NCI-H1417 treated with DMSO at 0.1 percent for 48 hours (cell line): Measurements from ENCODE around the gene IGF2BP2.

Experiments
- DNase-seq: peaks from one replicate; lab custom pipeline; 2025; lab: John Stamatoyannopoulos, UW

IGF2BP2 gene

GRCh38 chr3:185733980-185734724 lies 90.7 kb downstream of the IGF2BP2 start:
- peak; percentile 31 for DNase-seq

- no peak for DNase-seq
These were observed 92.1 kb downstream of the IGF2BP2 start for GRCh38 chr3:185732782-185733181.

GRCh38 chr3:185730550-185730949 lies 94.3 kb downstream of the IGF2BP2 start:
- DNase-seq = no peak

GRCh38 chr3:185729337-185730055 lies 95.3 kb downstream of the IGF2BP2 start:
- DNase-seq = no peak

- no peak for DNase-seq
These were observed 96.1 kb downstream of the IGF2BP2 start for GRCh38 chr3:185728630-185729336.

- no peak for DNase-seq
These were observed 97.0 kb downstream of the IGF2BP2 start for GRCh38 chr3:185727873-185728272.

- no peak for DNase-seq
These were observed 98.4 kb downstream of the IGF2BP2 start for GRCh38 chr3:185726254-185726967.

- no peak for DNase-seq
These were observed 100.1 kb downstream of the IGF2BP2 start for GRCh38 chr3:185724761-185725160.

GRCh38 chr3:185724251-185724650 lies 100.6 kb downstream of the IGF2BP2 start:
- DNase-seq = no peak

GRCh38 chr3:185722881-185723280 lies 102.0 kb downstream of the IGF2BP2 start:
- DNase-seq = no peak

- no peak for DNase-seq
These were observed 102.9 kb downstream of the IGF2BP2 start for GRCh38 chr3:185721970-185722369.

GRCh38 chr3:185720326-185720725 lies 104.5 kb downstream of the IGF2BP2 start:
- no peak for DNase-seq

- no peak for DNase-seq
These were observed 105.9 kb downstream of the IGF2BP2 start for GRCh38 chr3:185718736-185719593.

GRCh38 chr3:185717627-185718402 lies 107.0 kb downstream of the IGF2BP2 start:
- DNase-seq = no peak

GRCh38 chr3:185717121-185717520 lies 107.7 kb downstream of the IGF2BP2 start:
- no peak for DNase-seq

- no peak for DNase-seq
These were observed 108.3 kb downstream of the IGF2BP2 start for GRCh38 chr3:185716436-185717108.

- DNase-seq = no peak
These were observed 109.8 kb downstream of the IGF2BP2 start for GRCh38 chr3:185715091-185715490.

GRCh38 chr3:185714085-185714484 lies 110.8 kb downstream of the IGF2BP2 start:
- DNase-seq = no peak

GRCh38 chr3:185713015-185713414 lies 111.8 kb downstream of the IGF2BP2 start:
- no peak for DNase-seq

- DNase-seq = no peak
These were observed 112.5 kb downstream of the IGF2BP2 start for GRCh38 chr3:185712337-185712736.
